ENCODE results near the gene COPE. TPM values are rescaled to one million over a fixed set of nuclear protein-coding genes. Genes with fewer than 3 reads are reported as not detected.

Gene COPE
- total RNA-seq, 4 donors from 2014 or later, result 169 to 229 (median 203) TPM

- no peaks in the 10 kb centered on the region for H3K27me3 ChIP-seq
- peaks cover 11 to 13% of the 10 kb centered on the region in 2 donors for H3K4me1 ChIP-seq
- intact Hi-C loops (cut with DNase I; ENCODE audit: low total_unique reads), result no loop called here
- ATAC-seq (no peak), DNase-seq (no peak)
- TF ChIP-seq POLR2A (IDR thresholded peaks at IDR 0.05) (no peak), CTCF (IDR thresholded peaks at IDR 0.05 in 4 of 5, conservative IDR thresholded peaks at IDR 0.05 in 1 of 5) (no peak)
- peaks cover 0 to 14% of the 10 kb centered on the region in 2 donors for H3K36me3 ChIP-seq
- in situ Hi-C loops (cut with MboI; ENCODE audit: low sequenced_read_pairs in 4 of 4), result no loop called here
- H3K9me3 ChIP-seq, result no peaks in the 10 kb centered on the region
- H3K4me3 ChIP-seq, result no peak overlapping the region
- H3K27ac ChIP-seq, result no peak overlapping the region
Measured at GRCh38 chr19:18913466-18913865, 5.7 kb downstream of the COPE start.

- no peaks in the 10 kb centered on the region for H3K9me3 ChIP-seq
- in situ Hi-C loops (cut with MboI; ENCODE audit: low sequenced_read_pairs in 4 of 4) (no loop called here), intact Hi-C loops (cut with DNase I; ENCODE audit: low total_unique reads) (no loop called here)
- no peak overlapping the region for H3K4me3 ChIP-seq
- no peaks in the 10 kb centered on the region for H3K27me3 ChIP-seq
- H3K36me3 ChIP-seq, result peaks cover 0 to 14% of the 10 kb centered on the region in 2 donors
- ATAC-seq, result no peak
- H3K4me1 ChIP-seq, result peaks cover 6 to 8% of the 10 kb centered on the region in 2 donors
- no peak for DNase-seq
- TF ChIP-seq CTCF (IDR thresholded peaks at IDR 0.05 in 4 of 5, conservative IDR thresholded peaks at IDR 0.05 in 1 of 5), result no peak
- no peak for TF ChIP-seq POLR2A (IDR thresholded peaks at IDR 0.05)
- no peak overlapping the region for H3K27ac ChIP-seq
Measured at GRCh38 chr19:18912933-18913332, 6.3 kb downstream of the COPE start.

GRCh38 chr19:18910801-18911436 is 8.3 kb downstream of the COPE start:
- no peaks in the 10 kb centered on the region for H3K4me1 ChIP-seq
- no peaks in the 10 kb centered on the region for H3K27me3 ChIP-seq
- in situ Hi-C loops (cut with MboI; ENCODE audit: low sequenced_read_pairs in 4 of 4), result no loop called here
- ATAC-seq (no peak), DNase-seq (no peak)
- peaks cover 0 to 26% of the 10 kb centered on the region in 2 donors for H3K36me3 ChIP-seq
- intact Hi-C loops (cut with DNase I; ENCODE audit: low total_unique reads), result no loop called here
- H3K9me3 ChIP-seq, result no peaks in the 10 kb centered on the region
- no peak overlapping the region for H3K27ac ChIP-seq
- no peak overlapping the region for H3K4me3 ChIP-seq
- TF ChIP-seq CTCF (IDR thresholded peaks at IDR 0.05 in 4 of 5, conservative IDR thresholded peaks at IDR 0.05 in 1 of 5) (no peak), POLR2A (IDR thresholded peaks at IDR 0.05) (no peak)

- H3K36me3 ChIP-seq, result peaks cover 0 to 35% of the 10 kb centered on the region in 2 donors
- ATAC-seq, result no peak
- H3K4me1 ChIP-seq, result no peaks in the 10 kb centered on the region
- H3K4me3 ChIP-seq, result no peak overlapping the region
- H3K27me3 ChIP-seq, result no peaks in the 10 kb centered on the region
- H3K27ac ChIP-seq, result no peak overlapping the region
- in situ Hi-C loops (cut with MboI; ENCODE audit: low sequenced_read_pairs in 4 of 4) (no loop called here), intact Hi-C loops (cut with DNase I; ENCODE audit: low total_unique reads) (no loop called here)
- no peak for TF ChIP-seq POLR2A (IDR thresholded peaks at IDR 0.05)
- TF ChIP-seq CTCF (IDR thresholded peaks at IDR 0.05 in 4 of 5, conservative IDR thresholded peaks at IDR 0.05 in 1 of 5), result no peak
- no peaks in the 10 kb centered on the region for H3K9me3 ChIP-seq
- DNase-seq, result no peak
Measured at GRCh38 chr19:18910010-18910409, 9.2 kb downstream of the COPE start.

Measured in gastrocnemius medialis (tissue), 4 donors.